ENCODE results near the gene RBM6. TPM values are rescaled to one million over a fixed set of nuclear protein-coding genes. Genes with fewer than 3 reads are reported as not detected.

Gene RBM6
- total and polyA plus RNA-seq, 9 of the 15 experiments (the other 6 are each of a cell fraction or from before 2014, with no cell fraction given) = 19.9 to 82.2 (median 57.8) TPM

DNA sequence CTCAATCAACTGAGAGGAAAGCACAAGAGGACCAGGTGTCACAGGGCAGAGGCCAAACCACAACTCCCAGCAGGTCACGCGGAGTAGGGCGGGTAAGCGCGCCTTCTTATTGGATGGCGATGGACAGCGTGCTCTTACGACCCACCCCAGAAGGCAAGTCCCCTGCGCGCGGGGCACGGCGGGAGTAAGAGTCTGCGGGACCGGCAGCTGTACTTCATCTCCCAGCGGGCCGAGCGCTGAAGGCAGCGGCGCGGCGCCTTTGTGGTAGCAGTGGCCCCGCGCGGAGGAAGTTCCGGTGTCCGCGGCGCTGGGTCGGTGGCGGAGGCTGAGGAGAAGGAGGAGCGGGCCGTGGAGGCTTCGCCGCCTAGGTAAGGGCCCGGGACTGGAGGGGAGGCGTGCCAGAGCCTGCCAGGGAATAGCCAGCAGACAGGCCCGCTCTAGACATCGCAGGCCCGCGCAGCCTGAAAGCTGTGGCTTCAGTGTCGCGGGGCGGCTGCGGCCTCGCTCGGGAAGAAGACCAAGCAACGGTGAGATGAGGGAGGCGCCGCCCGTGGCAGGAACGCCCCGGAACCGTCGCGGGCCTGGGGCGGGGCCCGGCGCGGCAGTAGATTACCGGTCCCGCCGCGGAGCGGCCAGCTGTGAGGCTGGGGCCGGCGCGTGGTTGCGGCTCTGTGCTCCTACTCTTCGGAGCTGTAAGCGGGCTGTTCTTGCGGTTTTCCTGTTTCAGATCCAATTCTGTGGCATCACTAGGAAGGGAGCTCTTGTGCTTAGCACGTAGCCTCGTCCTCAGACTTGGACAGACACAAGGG is at the start of gene RBM6 (continued):
- TF ChIP-seq ESRRA (IDR thresholded peaks at IDR 0.05; ENCODE audit: borderline replicate concordance, low read depth) = peak; percentile 77
- TF ChIP-seq, protein P1, sequence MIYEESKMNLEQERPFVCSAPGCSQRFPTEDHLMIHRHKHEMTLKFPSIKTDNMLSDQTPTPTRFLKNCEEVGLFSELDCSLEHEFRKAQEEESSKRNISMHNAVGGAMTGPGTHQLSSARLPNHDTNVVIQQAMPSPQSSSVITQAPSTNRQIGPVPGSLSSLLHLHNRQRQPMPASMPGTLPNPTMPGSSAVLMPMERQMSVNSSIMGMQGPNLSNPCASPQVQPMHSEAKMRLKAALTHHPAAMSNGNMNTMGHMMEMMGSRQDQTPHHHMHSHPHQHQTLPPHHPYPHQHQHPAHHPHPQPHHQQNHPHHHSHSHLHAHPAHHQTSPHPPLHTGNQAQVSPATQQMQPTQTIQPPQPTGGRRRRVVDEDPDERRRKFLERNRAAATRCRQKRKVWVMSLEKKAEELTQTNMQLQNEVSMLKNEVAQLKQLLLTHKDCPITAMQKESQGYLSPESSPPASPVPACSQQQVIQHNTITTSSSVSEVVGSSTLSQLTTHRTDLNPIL (CRISPR knock-in tag; IDR thresholded peaks at IDR 0.05) = no peak
- 0 out of 2 replicates have a peak, but pooled peaks have one; percentile 12 for TF ChIP-seq ZEB2 (IDR thresholded peaks at IDR 0.05)
- TF ChIP-seq E2F5 (CRISPR knock-in tag; IDR thresholded peaks at IDR 0.05) = no peak
- no peak for TF ChIP-seq FOSL1 (tag; conservative IDR thresholded peaks at IDR 0.05)
- TF ChIP-seq ZZZ3 (IDR thresholded peaks at IDR 0.05) = no peak
- no peak for TF ChIP-seq SAFB (IDR thresholded peaks at IDR 0.05; ENCODE audit: borderline replicate concordance, low read depth, low read length)
- no peak for TF ChIP-seq STAT5A (IDR thresholded peaks at IDR 0.05; ENCODE audit: borderline replicate concordance, low read length)
- TF ChIP-seq SIN3B (IDR thresholded peaks at IDR 0.05; ENCODE audit: low read depth) = peak; percentile 72; the same call in 1 of the 2 replicates
- TF ChIP-seq SUPT5H (IDR thresholded peaks at IDR 0.05) = peak; percentile 97
- no peak for TF ChIP-seq TFE3 (CRISPR knock-in tag; IDR thresholded peaks at IDR 0.05)
- TF ChIP-seq FOXP1 (CRISPR knock-in tag; IDR thresholded peaks at IDR 0.05) = no peak
- no peak; the same call in 1 of the 2 replicates for TF ChIP-seq ELF2 (CRISPR knock-in tag; IDR thresholded peaks at IDR 0.05)
- TF ChIP-seq SMARCB1 (IDR thresholded peaks at IDR 0.05; ENCODE audit: insufficient read length, low read depth) = no peak
- no peak for TF ChIP-seq STAT5B (CRISPR knock-in tag; IDR thresholded peaks at IDR 0.05)
- TF ChIP-seq PHB (CRISPR knock-in tag; IDR thresholded peaks at IDR 0.05) = no peak
- 0 out of 2 replicates have a peak, but pooled peaks have one; percentile 18 for TF ChIP-seq ZNF75A (CRISPR knock-in tag; IDR thresholded peaks at IDR 0.05)
- TF ChIP-seq ZFP30 (CRISPR knock-in tag; IDR thresholded peaks at IDR 0.05; ENCODE audit: borderline replicate concordance) = no peak
- TF ChIP-seq, protein P2, sequence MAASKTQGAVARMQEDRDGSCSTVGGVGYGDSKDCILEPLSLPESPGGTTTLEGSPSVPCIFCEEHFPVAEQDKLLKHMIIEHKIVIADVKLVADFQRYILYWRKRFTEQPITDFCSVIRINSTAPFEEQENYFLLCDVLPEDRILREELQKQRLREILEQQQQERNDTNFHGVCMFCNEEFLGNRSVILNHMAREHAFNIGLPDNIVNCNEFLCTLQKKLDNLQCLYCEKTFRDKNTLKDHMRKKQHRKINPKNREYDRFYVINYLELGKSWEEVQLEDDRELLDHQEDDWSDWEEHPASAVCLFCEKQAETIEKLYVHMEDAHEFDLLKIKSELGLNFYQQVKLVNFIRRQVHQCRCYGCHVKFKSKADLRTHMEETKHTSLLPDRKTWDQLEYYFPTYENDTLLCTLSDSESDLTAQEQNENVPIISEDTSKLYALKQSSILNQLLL (CRISPR knock-in tag; IDR thresholded peaks at IDR 0.05; ENCODE audit: borderline replicate concordance) = no peak
- peak; percentile 89 for TF ChIP-seq GABPB1 (CRISPR knock-in tag; IDR thresholded peaks at IDR 0.05)
- TF ChIP-seq XRCC4 (IDR thresholded peaks at IDR 0.05; ENCODE audit: extremely low read depth, insufficient read depth, insufficient read length) = no peak
- TF ChIP-seq NFATC3 (IDR thresholded peaks at IDR 0.05) = no peak
- no peak for TF ChIP-seq ZNF695 (CRISPR knock-in tag; IDR thresholded peaks at IDR 0.05)
- peak; percentile 25 for TF ChIP-seq U2AF1 (optimal IDR thresholded peaks at IDR 0.05; ENCODE audit: low read depth, low read length)
- TF ChIP-seq TEAD4 (IDR thresholded peaks at IDR 0.05; ENCODE audit: low read length) = no peak; the same call in 1 of the 2 replicates
- TF ChIP-seq TEAD4 (CRISPR knock-in tag; IDR thresholded peaks at IDR 0.05; ENCODE audit: borderline replicate concordance) = no peak
